NCI-H446 treated with DMSO at 0.1 percent for 48 hours (cell line): ENCODE results near the gene TCERG1L.
"Not testable (repeated sequence)": the region's sequence is repeated elsewhere in the genome, so short reads cannot be mapped to it uniquely, and the experiment has no call there.

ENCODE experiments used
- DNase-seq: peaks from one replicate; lab custom pipeline; 2025; lab: John Stamatoyannopoulos, UW

The TCERG1L gene

DNA sequence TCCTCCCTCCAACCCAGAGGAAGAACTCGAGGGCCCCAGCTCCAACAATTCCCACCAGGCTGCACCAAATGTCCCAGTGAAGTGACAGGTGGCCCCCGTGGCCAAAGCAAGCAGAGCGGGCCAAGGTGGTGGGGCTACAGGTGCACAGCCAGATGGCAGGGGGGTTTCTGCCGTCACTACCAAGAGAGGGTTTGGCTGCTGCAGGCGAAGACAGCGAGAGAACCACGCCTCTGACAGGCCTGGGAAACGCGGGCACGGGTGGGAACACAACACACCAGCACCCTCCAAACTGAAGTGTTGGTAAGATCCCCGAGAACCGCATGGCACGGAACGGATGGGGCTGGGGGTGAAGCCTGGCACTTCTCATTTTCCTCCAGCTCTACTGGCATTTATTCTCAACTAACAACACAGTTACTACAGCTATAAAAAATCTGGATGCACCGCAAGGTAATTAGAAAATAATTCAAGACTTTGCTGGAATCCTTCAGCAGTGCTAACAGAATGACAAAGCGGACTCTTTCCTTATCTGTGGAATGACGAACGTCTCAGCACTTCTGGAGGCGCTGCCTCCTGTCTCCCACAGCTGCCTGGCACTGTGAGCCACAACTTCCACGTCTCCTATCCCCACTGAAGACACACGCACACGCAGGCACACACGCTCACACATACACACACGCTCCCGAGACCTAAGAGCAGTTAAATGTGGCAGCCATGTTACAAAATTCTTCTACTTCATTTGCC, 167.9 kb downstream of the TCERG1L start:
- no peak for DNase-seq

GRCh38 chr10:131142517-131143380, 168.8 kb downstream of the TCERG1L start:
- DNase-seq, result no peak

GRCh38 chr10:131141645-131142516, 169.6 kb downstream of the TCERG1L start:
- DNase-seq, result no peak

DNA sequence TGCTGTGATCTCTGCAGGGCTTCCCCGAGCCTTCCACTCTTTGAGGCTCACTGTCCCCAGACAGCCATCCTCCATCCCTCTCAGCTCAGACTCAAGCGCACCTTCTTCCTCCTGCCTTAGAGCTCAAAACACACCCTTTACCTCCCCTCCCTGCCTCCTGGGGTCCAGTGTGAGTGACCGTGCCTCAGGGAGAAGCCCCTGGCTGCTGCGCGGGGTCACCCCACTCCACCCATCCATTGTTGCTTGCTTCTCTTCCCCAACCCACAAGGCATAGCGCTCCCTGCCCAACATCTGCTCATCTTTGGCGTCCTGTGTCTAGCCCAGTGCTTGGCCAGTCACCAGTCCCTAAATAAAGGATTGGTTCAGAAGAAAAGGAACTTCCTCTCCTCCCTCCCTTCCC, 170.3 kb downstream of the TCERG1L start:
- DNase-seq, result no peak

- no peak for DNase-seq
These were observed 170.9 kb downstream of the TCERG1L start for GRCh38 chr10:131140606-131141005.

GRCh38 chr10:131137223-131137622, 174.3 kb downstream of the TCERG1L start:
- no peak for DNase-seq

DNA sequence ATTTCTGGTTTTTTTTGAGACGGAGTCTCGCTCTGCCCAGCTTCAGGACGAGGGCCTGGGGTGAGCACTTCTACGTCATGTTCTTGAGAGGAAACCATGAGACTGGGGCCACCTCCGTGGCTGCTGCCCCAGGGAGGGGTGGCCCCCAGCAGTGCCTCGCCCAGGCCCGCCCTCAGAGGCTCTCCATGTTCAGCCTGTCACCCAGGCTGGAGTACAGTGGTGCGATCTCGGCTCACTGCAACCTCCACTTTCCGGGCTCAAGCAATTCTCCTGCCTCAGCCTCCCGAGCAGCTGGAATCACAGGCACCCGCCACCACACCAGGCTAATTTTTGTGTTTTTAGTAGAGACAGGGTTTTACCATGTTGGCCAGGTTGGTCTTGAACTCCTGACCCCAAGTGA, 175.2 kb downstream of the TCERG1L start:
- DNase-seq, result not testable (repeated sequence)

- DNase-seq, result no peak
These were observed 175.8 kb downstream of the TCERG1L start for GRCh38 chr10:131135716-131136115.

DNA sequence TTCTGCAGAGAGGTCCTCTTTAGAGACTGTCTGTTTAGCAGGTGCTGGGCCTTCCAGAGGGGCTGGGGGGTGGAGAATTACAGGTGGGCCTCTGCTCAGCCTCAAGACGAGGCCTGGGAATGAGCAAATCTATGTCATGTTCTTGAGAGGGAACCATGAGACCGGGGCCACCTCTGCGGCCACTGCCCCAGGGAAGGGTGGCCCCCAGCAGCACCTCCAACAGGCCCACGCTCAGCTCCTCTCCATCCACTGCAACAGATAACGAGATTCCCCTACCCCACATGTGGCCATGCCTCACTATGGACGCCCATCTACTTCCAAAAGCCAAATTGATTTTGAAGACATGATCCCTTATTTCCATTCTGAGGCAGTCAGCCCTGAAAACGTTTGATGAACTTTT, 176.9 kb downstream of the TCERG1L start:
- DNase-seq, result no peak

DNA sequence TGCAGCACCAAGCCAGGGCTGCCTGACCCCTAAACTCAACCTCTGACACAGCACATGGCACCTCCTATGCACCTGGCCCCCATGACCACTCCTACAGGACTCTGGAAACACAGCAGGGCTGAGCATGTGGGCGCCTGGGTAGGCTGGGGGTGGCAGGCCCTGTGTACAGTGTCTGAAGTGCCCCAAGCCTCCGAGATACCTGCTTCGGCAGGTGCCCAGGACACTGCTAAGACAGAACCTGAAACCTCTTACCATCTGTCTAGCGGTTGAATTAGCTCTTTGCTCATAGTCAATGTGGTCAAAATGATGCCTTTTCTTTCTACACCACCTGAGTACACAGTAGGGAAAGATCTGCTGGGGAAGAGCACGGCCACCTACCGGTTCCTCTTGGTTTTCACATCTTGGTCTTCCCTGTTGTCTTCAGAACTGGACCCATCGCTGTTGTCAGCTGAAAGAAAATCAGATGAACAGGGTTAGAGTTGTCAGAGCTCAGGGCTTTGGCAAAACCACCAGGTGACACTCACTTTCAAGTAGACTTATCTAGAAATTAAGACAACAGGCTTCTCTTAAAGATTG, 177.4 kb downstream of the TCERG1L start:
- DNase-seq, result no peak

DNA sequence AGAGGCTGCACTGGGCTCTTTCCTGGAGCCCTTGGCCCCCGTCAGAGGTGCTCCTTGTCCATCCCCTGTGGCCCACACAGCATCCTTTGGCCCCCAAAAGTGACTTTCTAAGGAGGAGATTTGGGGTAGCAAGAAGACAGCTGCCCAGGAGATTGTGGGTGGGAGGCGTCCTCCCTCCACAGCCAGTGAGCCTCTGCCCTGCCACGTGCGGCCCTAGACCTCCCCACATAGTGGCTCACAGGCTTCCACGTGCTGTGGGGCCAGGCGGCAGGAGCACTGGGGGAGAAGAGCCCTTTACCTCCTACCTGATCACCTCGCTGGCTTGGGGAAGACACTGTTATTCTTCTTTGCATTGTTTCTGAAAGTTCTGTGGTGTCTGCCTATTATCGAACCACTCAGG, 178.8 kb downstream of the TCERG1L start:
- DNase-seq, result no peak

DNA sequence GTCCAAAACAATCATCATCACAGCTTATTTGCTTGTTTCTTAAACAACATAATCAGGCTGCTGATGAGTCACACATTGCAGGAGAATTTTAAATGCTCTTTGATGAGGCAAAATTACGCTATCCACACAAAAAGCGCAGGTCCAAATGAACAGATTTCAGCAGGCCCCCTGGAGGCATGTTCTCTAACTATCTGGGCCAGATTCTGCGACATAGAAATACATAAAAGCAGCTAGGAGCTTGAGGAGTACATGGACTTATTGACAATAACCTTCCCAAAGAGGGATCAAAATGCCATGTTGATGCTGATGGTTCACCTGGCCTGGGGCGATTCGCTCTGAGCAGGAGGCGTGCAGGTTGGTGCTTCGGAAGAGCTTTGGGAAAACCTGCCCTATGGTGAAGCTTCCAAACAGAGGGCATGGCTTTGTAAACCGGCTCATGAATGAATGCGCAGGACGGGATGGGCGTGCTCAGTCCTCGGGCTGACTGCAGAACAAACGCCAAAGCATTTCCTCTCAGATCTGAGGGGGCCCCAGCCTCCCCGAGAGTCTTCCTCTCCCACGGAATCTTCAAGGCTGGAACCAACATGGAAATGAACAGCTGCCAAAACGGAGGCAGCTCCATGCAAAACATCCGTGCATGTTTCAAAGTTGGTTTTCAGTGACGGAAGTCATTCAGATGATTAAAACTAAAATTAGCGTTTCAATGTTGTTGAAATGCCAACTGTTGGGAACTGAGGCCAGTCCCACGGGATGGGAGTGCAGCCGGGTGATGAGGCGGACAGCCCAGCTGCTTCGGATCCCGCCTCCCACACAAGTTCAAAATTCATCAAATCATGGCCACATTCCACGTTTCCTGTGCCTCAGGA, 179.6 kb downstream of the TCERG1L start:
- DNase-seq, result no peak

DNA sequence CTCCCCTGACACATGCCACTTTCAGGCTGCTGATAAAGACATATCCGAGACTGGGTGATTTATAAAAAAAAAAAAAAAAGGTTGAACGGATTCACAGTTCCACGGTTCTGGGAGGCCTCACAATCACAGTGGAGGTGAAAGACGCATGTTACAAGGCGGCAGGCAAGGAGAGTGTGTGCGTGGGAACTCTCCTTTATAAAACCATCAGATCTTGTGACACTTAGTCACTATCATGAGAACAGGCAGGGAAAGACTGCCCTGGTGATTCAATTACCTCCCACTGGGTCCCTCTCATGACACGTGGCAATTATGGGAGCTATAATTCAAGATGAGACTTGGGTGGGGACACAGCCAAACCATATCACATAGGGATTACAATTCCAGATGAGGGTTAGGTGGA, 181.5 kb downstream of the TCERG1L start:
- DNase-seq, result no peak

GRCh38 chr10:131129544-131129943, 182.0 kb downstream of the TCERG1L start:
- DNase-seq, result no peak

- no peak for DNase-seq
These were observed 182.8 kb downstream of the TCERG1L start for GRCh38 chr10:131128731-131129130.

DNA sequence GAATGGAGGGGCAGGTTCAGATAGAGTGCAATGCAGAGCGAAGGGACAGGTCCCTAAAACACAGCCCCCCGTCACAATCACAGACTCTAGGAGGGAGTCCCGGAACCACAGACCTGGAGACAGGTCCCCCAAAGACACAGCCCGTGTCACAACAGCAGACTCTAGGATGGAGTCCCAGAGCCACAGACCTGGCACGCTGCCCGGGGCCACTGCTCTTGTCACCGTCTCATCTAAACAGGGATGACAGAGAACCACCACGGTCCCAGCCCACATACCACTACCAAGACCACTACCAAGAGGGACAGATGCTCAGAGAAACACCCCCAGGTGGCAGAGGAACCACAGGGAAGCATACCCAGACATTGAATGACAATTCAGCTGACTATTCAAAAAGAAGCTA, 183.9 kb downstream of the TCERG1L start:
- no peak for DNase-seq

DNA sequence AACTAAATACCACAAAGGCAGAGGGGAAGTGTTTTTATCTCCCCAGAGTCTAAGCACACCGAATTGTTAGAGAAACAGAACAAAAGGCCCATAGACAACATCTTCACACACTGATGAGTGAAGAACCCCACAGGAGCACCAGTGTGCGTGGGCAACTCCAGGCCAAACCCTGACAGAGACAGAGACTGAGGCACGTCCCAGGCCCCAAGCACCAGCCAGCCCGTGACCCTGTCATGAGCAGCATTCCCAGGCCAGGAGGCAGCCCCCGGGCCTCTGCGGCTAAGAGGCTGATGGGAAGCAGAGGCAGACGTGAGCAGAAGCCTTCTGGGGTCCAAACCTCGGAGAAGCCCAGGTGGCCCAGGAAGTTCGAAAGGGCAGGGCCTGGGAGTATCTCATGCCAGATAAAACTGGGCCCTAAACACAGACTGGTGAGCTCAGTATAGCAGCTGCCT, 184.4 kb downstream of the TCERG1L start:
- no peak for DNase-seq

GRCh38 chr10:131126321-131127137, 185.0 kb downstream of the TCERG1L start:
- DNase-seq, result no peak

- no peak for DNase-seq
These were observed 185.9 kb downstream of the TCERG1L start for GRCh38 chr10:131125511-131126225.
